ENCODE results near the gene MAML2. TPM values are rescaled to one million over a fixed set of nuclear protein-coding genes. Genes with fewer than 3 reads are reported as not detected.

The MAML2 gene
- total and polyA plus RNA-seq, 2 of the 13 experiments (the other 11 are each of a cell fraction or from before 2014, with no cell fraction given) = 2.3 to 25.9 TPM

GRCh38 chr11:96389720-96390487 is 46.9 kb upstream of the MAML2 start, which contains the start of the genes CCDC82 and JRKL (continued):
- TF ChIP-seq POGK (CRISPR knock-in tag; conservative IDR thresholded peaks at IDR 0.05) = peak; percentile 48
- TF ChIP-seq SP4 (CRISPR knock-in tag; IDR thresholded peaks at IDR 0.05) = peak; percentile 98
- TF ChIP-seq ZNF24 (IDR thresholded peaks at IDR 0.05) = no peak
- TF ChIP-seq MXD4 (CRISPR knock-in tag; IDR thresholded peaks at IDR 0.05) = no peak; the same call in none of the 2 replicates
- TF ChIP-seq NKX3-1 (CRISPR knock-in tag; IDR thresholded peaks at IDR 0.05) = no peak
- TF ChIP-seq CERS6 (CRISPR knock-in tag; IDR thresholded peaks at IDR 0.05) = no peak
- peak; percentile 92 for TF ChIP-seq KMT2B (CRISPR knock-in tag; IDR thresholded peaks at IDR 0.05)
- TF ChIP-seq NR1H2 (CRISPR knock-in tag; IDR thresholded peaks at IDR 0.05; ENCODE audit: borderline replicate concordance, low read depth) = no peak
- TF ChIP-seq XRCC5 (optimal IDR thresholded peaks at IDR 0.05; ENCODE audit: low read length) = peak; percentile 79
- no peak for TF ChIP-seq ZNF652 (CRISPR knock-in tag; IDR thresholded peaks at IDR 0.05; ENCODE audit: borderline replicate concordance, low read depth)
- peak; percentile 28; the same call in 1 of the 2 replicates for TF ChIP-seq ZNF274 (CRISPR knock-in tag; IDR thresholded peaks at IDR 0.05)
- no peak for TF ChIP-seq ZNF780A (CRISPR knock-in tag; IDR thresholded peaks at IDR 0.05)
- TF ChIP-seq SMYD3 (CRISPR knock-in tag; IDR thresholded peaks at IDR 0.05) = no peak
- TF ChIP-seq ZNF343 (CRISPR knock-in tag; IDR thresholded peaks at IDR 0.05) = 0 out of 2 replicates have a peak, but pooled peaks have one; percentile 67
- peak; percentile 88 for TF ChIP-seq ZFY (CRISPR knock-in tag; IDR thresholded peaks at IDR 0.05)
- 0 out of 2 replicates have a peak, but pooled peaks have one; percentile 30 for TF ChIP-seq SNAPC5 (CRISPR knock-in tag; IDR thresholded peaks at IDR 0.05; ENCODE audit: borderline replicate concordance)
- no peak for TF ChIP-seq ZNF142 (CRISPR knock-in tag; IDR thresholded peaks at IDR 0.05)
